HepG2 (cell line): Measurements from ENCODE around the gene CARS1. TPM values are rescaled to one million over a fixed set of nuclear protein-coding genes. Genes with fewer than 3 reads are reported as not detected.

ENCODE experiments used
- ATAC-seq: fragments of 200-7000 bp; cut with Tn5 transposase; 3 replicates; pipeline ENCODE4 v1.9.1; 2020; ENCODE audit warnings: mild to moderate bottlenecking, moderate library complexity
- BruUV-seq: library from RNA; stranded (reverse); fragments of 400-500 nt; replicated peaks from 2 replicates; lab custom pipeline; 2021; lab: Mats Ljungman, UMichigan
- CTCF ChIA-PET: fragments of 300-600 bp; formaldehyde crosslinking; extraction: SDS; loops from one replicate; lab custom pipeline; 2021; ENCODE audit warnings: low total read pairs, inconsistent platforms, low intra/inter-chr PET ratio; lab: Yijun Ruan, JAX
- POLR2A ChIA-PET: fragments of 350-600 bp; sonication (Branson Sonifier 250); formaldehyde crosslinking; loops from one replicate; lab custom pipeline; 2020; ENCODE audit warnings: antibody characterized with exemption, inconsistent platforms; lab: Yijun Ruan, JAX
- DNase-seq: peaks from one replicate; pipeline ENCODE4 v3.0.0-alpha.2; 2015; ENCODE audit warnings: low spot score
- FAIRE-seq: peaks from 3 replicates; lab custom pipeline; 2011; peaks lifted over from hg19 to GRCh38; lab: Jason Lieb, UNC
- H2AFZ ChIP-seq: one replicate; pipeline ENCODE4 v1.6.1; 2011; ENCODE audit warnings: low read length, inconsistent platforms
- H3K27ac ChIP-seq: fragments of 300-600 bp; 3 replicates; pipeline ENCODE4 v1.8.0; 2011; ENCODE audit warnings: mixed run types, mild to moderate bottlenecking, mixed read lengths, low read length, inconsistent platforms; ENCODE audit not compliant: insufficient read depth; ENCODE audit errors: extremely low read length
- H3K27me3 ChIP-seq, 2 experiments: fragments of 200-600 bp in 1 of 2; 2 replicates in 1 of 2; 3 replicates in 1 of 2; pipeline versions ENCODE4 v1.6.0 to v1.8.0; 2011; ENCODE audit warnings: low read length in 2 of 2, mild to moderate bottlenecking in 2 of 2, moderate library complexity in 2 of 2, inconsistent platforms in 1 of 2; ENCODE audit not compliant: insufficient read depth in 2 of 2, control insufficient read depth in 1 of 2
- H3K36me3 ChIP-seq, 2 experiments: fragments of 200-600 bp in 1 of 2; replicated peaks in 1 of 2; 2 replicates in 1 of 2; 3 replicates in 1 of 2; pipeline versions ENCODE4 v1.5.1 to v1.8.0; 2011; ENCODE audit warnings: low read length in 2 of 2, inconsistent platforms in 1 of 2; ENCODE audit not compliant: insufficient read depth in 2 of 2, control insufficient read depth in 1 of 2
- H3K4me1 ChIP-seq: 2 replicates; pipeline ENCODE4 v1.5.1; 2012; ENCODE audit warnings: low read length, inconsistent platforms; ENCODE audit not compliant: insufficient read depth
- H3K4me2 ChIP-seq: 2 replicates; pipeline ENCODE4 v1.6.0; 2011; ENCODE audit warnings: low read depth, low read length, inconsistent platforms
- H3K4me3 ChIP-seq, 3 experiments: fragments of 200-600 bp in 1 of 3; sonication (generic), shearing (Covaris generic) in 1 of 3; replicated peaks in 1 of 3; 2 replicates each; pipeline ENCODE4 v1.5.1; 2011 to 2016; ENCODE audit warnings: low read length in 3 of 3, inconsistent platforms in 2 of 3, low read depth in 2 of 3, mild to moderate bottlenecking in 2 of 3, control low read depth in 1 of 3, mixed read lengths in 1 of 3; ENCODE audit not compliant: insufficient read depth in 1 of 3
- H3K79me2 ChIP-seq: one replicate; pipeline ENCODE4 v1.6.1; 2011; ENCODE audit warnings: low read length, inconsistent platforms; ENCODE audit not compliant: insufficient read depth
- H3K9ac ChIP-seq: 2 replicates; pipeline ENCODE4 v1.6.0; 2011; ENCODE audit warnings: mild to moderate bottlenecking, low read depth, low read length, inconsistent platforms; ENCODE audit not compliant: insufficient read depth
- H3K9me3 ChIP-seq: 2 replicates; pipeline ENCODE4 v1.5.1; 2012; ENCODE audit warnings: mild to moderate bottlenecking, low read length
- H4K20me1 ChIP-seq: 2 replicates; pipeline ENCODE4 v1.6.0; 2011; ENCODE audit warnings: inconsistent platforms, mild to moderate bottlenecking, low read length, moderate library complexity; ENCODE audit not compliant: insufficient read depth
- BHLHE40 ChIP-seq: IDR thresholded peaks from 2 replicates; pipeline ENCODE4 v1.6.1; 2011; ENCODE audit warnings: low read length, improper control_type of control experiment
- CTCF ChIP-seq: sonication (generic); formaldehyde crosslinking; IDR thresholded peaks from 2 replicates; pipeline ENCODE4 v1.5.0; 2020; ENCODE audit warnings: mild to moderate bottlenecking, missing genetic modification reagents, moderate library complexity
- EHMT2 ChIP-seq: fragments of 200-600 bp; sonication (generic); IDR thresholded peaks from 2 replicates; pipeline ENCODE4 v1.7.0; 2017; ENCODE audit warnings: antibody characterized with exemption, low read depth, low read length, borderline replicate concordance
- HMGA1 ChIP-seq: sonication (generic); formaldehyde crosslinking; conservative IDR thresholded peaks from 2 replicates; pipeline ENCODE4 v1.4.0; 2020; ENCODE audit warnings: missing genetic modification reagents
- HNRNPL ChIP-seq: fragments of 200-400 bp; formaldehyde crosslinking; IDR thresholded peaks from 2 replicates; pipeline ENCODE4 v1.6.1; 2017; ENCODE audit warnings: mild to moderate bottlenecking, low read depth, low read length
- SALL1 ChIP-seq: sonication (generic); formaldehyde crosslinking; IDR thresholded peaks from 2 replicates; pipeline ENCODE4 v1.8.0; 2022; ENCODE audit warnings: mild to moderate bottlenecking, missing genetic modification reagents
- THAP9 ChIP-seq: sonication (generic); formaldehyde crosslinking; IDR thresholded peaks from 2 replicates; pipeline ENCODE4; 2020; ENCODE audit warnings: missing genetic modification reagents, mild to moderate bottlenecking, borderline replicate concordance
- ZNF160 ChIP-seq: sonication (generic); formaldehyde crosslinking; IDR thresholded peaks from 2 replicates; pipeline ENCODE4 v1.8.0; 2022; ENCODE audit warnings: mild to moderate bottlenecking, inconsistent platforms, missing genetic modification reagents
- ZNF263 ChIP-seq: sonication (generic); formaldehyde crosslinking; IDR thresholded peaks from 2 replicates; pipeline ENCODE4 v1.4.0; 2020; ENCODE audit warnings: missing genetic modification reagents
- in situ Hi-C: cut with HindIII; loops from 2 replicates; pipeline ENCODE4 v1.10.0; 2017; ENCODE audit warnings: low pct_unique_long_range_greater_than_20kb; ENCODE audit not compliant: extremely low pct_ligation_motif_present
- intact Hi-C: fragments of 100-400 bp; cut with micrococcal nuclease; formaldehyde crosslinking; loops from one replicate; pipeline ENCODE4 v1.10.0; 2022; ENCODE audit not compliant: unreplicated experiment
- polyA plus RNA-seq, 8 experiments: library from polyadenylated mRNA; depleted of rRNA in 3 of 8; stranded (reverse) in 7 of 8; unstranded in 1 of 8; fragments of >200 nt; fragmentation: Illumina TruSeq in 4 of 8; extraction: Trizol in 4 of 8; gene quantifications; 2 replicates each; pipeline versions ENCODE4 v1.2.1 to v1.2.3, GENCODE V29; 2011 to 2016; ENCODE audit warnings: low read depth in 4 of 8, missing spikeins in 1 of 8, mixed read lengths in 1 of 8; ENCODE audit not compliant: insufficient read depth in 1 of 8
- total RNA-seq, 5 experiments: library from RNA; depleted of rRNA; stranded (reverse); fragments of >200 nt; fragmentation: Illumina TruSeq; extraction: Trizol; gene quantifications; 2 replicates each; pipeline ENCODE4 v1.2.3, GENCODE V29; 2016; ENCODE audit warnings: low read depth in 1 of 5
- TF ChIP-seq, protein P1 (sequence below): IDR thresholded peaks from 2 replicates; pipeline ENCODE4 v1.6.1; 2012; ENCODE audit warnings: inconsistent platforms
- TF ChIP-seq, protein P2 (sequence below): sonication (generic); formaldehyde crosslinking; IDR thresholded peaks from 2 replicates; pipeline ENCODE4 v1.9.0; 2021; ENCODE audit warnings: missing genetic modification reagents, borderline replicate concordance
- TF ChIP-seq, protein P3 (sequence below): sonication (generic); formaldehyde crosslinking; IDR thresholded peaks from 2 replicates; pipeline ENCODE4 v1.8.1; 2023; ENCODE audit warnings: mild to moderate bottlenecking, missing genetic modification reagents

The CARS1 gene
- total and polyA plus RNA-seq, 2 of the 13 experiments (the other 11 are each of a cell fraction or from before 2014, with no cell fraction given), result 33.8 to 47.0 TPM

DNA sequence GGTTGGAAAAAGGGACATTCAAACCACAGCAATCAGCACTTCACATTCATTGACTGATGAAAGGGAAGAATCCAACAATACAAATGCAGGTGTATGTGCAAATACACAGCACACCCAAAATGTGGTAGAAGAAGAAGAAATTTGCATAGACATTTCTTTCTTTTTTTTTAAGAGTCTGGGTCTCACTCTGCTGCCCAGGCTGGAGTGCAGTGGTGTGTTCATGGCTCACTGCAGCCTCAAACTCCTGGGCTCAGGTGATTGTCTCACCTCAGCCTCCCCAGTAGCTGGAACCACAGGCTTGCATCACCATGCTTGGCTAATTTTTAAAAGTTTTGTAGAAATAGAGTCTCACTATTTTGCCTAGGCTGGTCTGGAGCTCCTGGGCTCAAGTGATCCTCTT lies 21.9 kb downstream of the CARS1 start:
- no peak overlapping the region for H3K9ac ChIP-seq
- no peak overlapping the region for H3K4me2 ChIP-seq
- DNase-seq, result no peak
- no peaks in the 10 kb centered on the region for H3K79me2 ChIP-seq
- H4K20me1 ChIP-seq, result peaks cover 4% of the 10 kb centered on the region; the same call in 1 of the 2 replicates
- ChIA-PET CTCF (interaction anchor here (4.7 kb wide), 1 partner anchor 55 kb away, joined by 53 read pairs; no protein-coding TSS in a partner anchor), POLR2A (no interaction called here)
- no peak overlapping the region for H3K27ac ChIP-seq
- no TSS peak for BruUV-seq
- H2AFZ ChIP-seq, result no peak overlapping the region
- H3K36me3 ChIP-seq, result peaks cover 27 to 74% of the 10 kb centered on the region in 2 experiments; a peak in 4 of 5 replicates
- no peaks in the 10 kb centered on the region for H3K4me1 ChIP-seq
- in situ Hi-C loops, result loop anchor here (10.0 kb wide), 1 partner anchor 179 kb away; the partner anchor contains the start of gene MRGPRG
- no peaks in the 10 kb centered on the region for H3K27me3 ChIP-seq
- intact Hi-C loops, result no loop called here
- no peak overlapping the region for H3K4me3 ChIP-seq
- no peaks in the 10 kb centered on the region for H3K9me3 ChIP-seq
- FAIRE-seq, result no peak
- ATAC-seq, result no peak
- TF ChIP-seq HMGA1 (CRISPR knock-in tag) (no peak), EHMT2 (no peak), ZNF263 (CRISPR knock-in tag) (no peak), SALL1 (CRISPR knock-in tag) (no peak), HNRNPL (no peak), BHLHE40 (no peak), CTCF (CRISPR knock-in tag) (no peak), THAP9 (CRISPR knock-in tag) (no peak), ZNF160 (CRISPR knock-in tag) (no peak)
- TF ChIP-seq, protein P1, sequence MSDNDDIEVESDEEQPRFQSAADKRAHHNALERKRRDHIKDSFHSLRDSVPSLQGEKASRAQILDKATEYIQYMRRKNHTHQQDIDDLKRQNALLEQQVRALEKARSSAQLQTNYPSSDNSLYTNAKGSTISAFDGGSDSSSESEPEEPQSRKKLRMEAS, result no peak
- TF ChIP-seq, protein P2, sequence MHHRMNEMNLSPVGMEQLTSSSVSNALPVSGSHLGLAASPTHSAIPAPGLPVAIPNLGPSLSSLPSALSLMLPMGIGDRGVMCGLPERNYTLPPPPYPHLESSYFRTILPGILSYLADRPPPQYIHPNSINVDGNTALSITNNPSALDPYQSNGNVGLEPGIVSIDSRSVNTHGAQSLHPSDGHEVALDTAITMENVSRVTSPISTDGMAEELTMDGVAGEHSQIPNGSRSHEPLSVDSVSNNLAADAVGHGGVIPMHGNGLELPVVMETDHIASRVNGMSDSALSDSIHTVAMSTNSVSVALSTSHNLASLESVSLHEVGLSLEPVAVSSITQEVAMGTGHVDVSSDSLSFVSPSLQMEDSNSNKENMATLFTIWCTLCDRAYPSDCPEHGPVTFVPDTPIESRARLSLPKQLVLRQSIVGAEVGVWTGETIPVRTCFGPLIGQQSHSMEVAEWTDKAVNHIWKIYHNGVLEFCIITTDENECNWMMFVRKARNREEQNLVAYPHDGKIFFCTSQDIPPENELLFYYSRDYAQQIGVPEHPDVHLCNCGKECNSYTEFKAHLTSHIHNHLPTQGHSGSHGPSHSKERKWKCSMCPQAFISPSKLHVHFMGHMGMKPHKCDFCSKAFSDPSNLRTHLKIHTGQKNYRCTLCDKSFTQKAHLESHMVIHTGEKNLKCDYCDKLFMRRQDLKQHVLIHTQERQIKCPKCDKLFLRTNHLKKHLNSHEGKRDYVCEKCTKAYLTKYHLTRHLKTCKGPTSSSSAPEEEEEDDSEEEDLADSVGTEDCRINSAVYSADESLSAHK (CRISPR knock-in tag), result no peak
- TF ChIP-seq, protein P3, sequence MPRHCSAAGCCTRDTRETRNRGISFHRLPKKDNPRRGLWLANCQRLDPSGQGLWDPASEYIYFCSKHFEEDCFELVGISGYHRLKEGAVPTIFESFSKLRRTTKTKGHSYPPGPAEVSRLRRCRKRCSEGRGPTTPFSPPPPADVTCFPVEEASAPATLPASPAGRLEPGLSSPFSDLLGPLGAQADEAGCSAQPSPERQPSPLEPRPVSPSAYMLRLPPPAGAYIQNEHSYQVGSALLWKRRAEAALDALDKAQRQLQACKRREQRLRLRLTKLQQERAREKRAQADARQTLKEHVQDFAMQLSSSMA (CRISPR knock-in tag), result no peak
